Articular chondrocyte of knee joint (primary cell): ENCODE measurements around the gene DCAF8L1. TPM values are rescaled to one million over a fixed set of nuclear protein-coding genes. Genes with fewer than 3 reads are reported as not detected.

Experiments used
- total RNA-seq: library from RNA; depleted of rRNA; stranded (reverse); fragments of >200 nt; gene quantifications from 2 replicates; pipeline ENCODE4 v1.2.3, GENCODE V29; 2012

Gene DCAF8L1
- total RNA-seq: not detected in 2 replicates

GRCh38 chrX:27981349-27981748 lies at the start of gene DCAF8L1:
Gene DCAF8L1, minus strand, starts transcription at chrX:27981449. Its CDS starts 115 bp downstream, at chrX:27981334.

Other genes with a start within 250 kb of the DCAF8L1 start
- gene MAGEB10, start 173.5 kb downstream of the DCAF8L1 start, total RNA-seq: not detected in 2 replicates